ENCODE measurements around the gene TMEM59.

- TF ChIP-seq YY1 (IDR thresholded peaks at IDR 0.05; ENCODE audit: low read depth, low read length) (no peak), MAFK (IDR thresholded peaks at IDR 0.05; ENCODE audit: low read depth, low read length) (no peak)
Observed at GRCh38 chr1:54077359-54077758, 24.4 kb upstream of the TMEM59 start.
